GM19025 (cell line): ENCODE measurements around the gene TPPP2.

Experiments
- ATAC-seq: cut with Tn5 transposase; IDR thresholded peaks from one replicate; pipeline ENCODE4 v1.9.1; 2021; ENCODE audit warnings: mild to moderate bottlenecking, low read depth, moderate library complexity; ENCODE audit not compliant: unreplicated experiment

TPPP2 gene

GRCh38 chr14:21016413-21017190, 13.4 kb upstream of the TPPP2 start:
- no peak for ATAC-seq

GRCh38 chr14:21017528-21018245, 12.3 kb upstream of the TPPP2 start:
- no peak for ATAC-seq

- no peak for ATAC-seq
These were observed 11.7 kb upstream of the TPPP2 start for GRCh38 chr14:21018286-21018685.

DNA sequence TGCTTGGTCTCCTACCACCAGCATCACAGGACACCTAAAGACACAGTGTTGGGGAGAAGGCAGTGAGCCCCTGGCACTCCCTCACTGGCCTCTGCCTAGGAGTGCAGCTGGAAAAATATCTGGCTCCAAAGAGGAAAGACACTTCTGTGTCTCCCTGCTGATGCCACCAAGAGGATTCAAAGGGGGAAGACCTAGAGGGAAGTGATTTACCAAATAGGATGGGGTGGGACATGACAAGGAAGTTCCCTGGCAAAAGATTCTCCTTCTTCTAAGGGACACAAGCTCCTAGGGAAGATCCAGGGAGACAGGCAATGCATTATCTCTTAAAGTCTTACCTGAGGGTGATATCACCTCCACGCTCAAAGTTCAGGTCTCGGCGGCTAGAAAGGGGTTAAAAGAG, 11.2 kb upstream of the TPPP2 start:
- ATAC-seq, result no peak

DNA sequence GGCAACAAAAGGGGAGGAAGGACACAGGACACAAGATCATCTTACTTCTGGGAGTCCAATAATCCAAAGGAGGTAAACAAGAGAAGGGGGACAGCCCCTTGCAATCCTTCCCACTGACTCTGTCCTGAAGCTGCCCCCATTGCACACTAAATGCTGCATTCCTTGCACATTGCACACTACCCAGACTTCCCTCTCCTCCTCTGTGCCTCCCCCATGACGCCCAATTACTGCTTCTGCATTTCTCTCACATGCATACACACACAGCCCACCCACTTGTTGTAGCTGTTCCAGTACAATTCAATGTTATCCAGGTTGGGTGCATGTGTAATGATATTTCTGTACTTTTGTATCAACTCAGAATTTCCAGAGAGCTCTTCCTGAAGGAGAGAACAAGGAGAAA, 10.7 kb upstream of the TPPP2 start:
- no peak for ATAC-seq

DNA sequence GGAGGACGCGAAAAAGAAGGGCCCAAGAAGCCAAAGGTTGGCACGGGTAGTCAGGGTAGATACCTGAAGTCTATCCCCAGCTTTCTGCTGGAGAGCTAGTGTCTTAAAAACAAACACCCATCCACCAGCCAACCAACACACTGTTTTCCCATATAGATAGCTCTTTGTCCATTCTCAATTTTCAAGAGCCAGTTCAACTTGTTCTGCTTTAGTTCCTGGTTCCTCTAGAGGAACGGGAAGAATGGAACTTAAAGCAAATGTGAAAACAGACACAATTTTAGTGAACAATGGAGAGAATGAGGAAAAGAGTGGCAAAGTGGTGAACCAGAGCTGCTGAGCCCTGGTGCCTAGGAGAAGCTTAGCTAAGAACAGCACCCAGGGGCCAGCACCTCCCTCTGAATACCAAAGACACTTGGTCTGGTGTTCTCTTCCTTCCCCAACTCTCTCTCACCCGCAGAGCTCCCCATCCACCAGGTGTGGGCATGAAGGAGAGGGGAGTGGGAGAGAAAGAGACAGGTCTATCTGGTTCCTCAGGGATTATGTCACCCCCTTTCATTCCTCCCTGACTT, 9.0 kb upstream of the TPPP2 start:
- no peak for ATAC-seq

DNA sequence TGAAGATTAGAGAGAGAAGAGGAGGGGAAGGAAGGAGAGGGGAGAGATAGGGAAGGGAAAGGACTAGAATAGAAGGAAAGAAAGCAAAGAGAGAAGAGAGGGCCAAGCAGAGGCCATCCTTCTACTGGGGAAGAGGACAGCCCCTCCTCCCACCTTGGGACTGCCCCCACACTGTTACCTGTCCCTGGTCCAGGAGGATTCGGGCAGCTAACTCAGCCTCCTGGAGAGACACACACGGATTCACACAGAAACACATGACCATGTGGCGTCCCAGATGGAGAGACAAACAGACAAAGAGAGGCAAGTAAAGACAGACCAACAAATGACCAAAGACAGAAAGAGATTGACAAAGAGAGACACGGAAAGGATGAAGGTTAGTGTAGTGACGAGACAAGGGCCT, 7.3 kb upstream of the TPPP2 start:
- no peak for ATAC-seq

DNA sequence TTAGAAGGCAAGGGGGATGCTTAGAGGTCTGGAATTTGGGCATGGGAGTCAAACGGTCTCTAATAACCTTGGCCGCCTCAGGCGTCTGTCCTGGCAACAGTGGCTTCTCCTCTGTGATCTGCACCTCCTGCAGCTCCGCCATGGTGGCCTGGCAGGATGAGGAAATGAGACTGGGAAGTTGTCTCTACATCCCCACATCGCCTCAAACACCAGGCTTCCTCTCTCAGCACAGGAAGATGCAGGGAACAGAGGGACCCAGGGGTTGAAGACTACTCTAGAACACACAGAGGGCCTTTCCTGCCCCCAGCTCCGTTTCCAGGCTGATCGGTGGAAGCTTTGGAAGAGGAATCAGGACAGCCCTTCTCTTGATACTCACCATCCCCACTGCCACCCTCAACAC, 6.8 kb upstream of the TPPP2 start:
- no peak for ATAC-seq

DNA sequence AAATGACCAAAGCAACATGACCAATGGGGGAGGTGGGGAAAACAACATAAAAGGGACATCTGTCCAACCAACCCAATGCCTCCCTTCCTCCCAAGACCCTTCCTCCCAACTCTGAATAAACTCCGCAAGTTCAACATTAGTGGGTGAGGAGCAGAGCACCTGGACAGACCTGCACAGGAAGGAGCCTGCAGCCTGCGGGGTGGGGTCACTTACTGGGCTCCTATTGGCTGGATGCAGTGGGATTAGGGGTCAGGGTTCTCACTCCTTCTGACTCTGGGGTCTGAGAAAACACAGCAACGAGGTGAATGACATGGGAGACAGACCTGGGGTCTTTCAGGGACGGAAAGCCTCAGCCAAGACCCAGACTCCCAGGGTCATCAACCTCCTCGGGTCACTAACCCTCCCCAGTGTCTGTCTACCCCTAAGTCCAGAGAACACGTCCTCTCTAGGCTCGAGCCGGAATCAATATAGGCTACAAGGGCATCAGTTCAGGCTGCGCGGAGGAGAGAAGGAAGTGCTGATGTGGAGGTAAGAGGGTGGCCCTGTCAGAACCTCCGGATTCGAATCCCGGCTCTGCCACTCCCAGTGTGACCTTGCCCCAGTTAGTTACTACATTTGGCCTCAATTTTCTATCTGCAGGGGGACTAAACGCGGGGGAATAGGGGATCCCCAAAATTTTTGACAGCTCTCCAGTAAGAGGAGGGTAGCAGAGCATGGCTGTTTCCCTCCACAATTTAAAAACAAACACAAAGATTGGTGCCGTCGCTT, 6.0 kb upstream of the TPPP2 start:
- no peak for ATAC-seq

- no peak for ATAC-seq
These were observed 5.2 kb upstream of the TPPP2 start, which contains the start of gene NDRG2 for GRCh38 chr14:21024585-21025370. TSS of gene NDRG2 (minus strand) at chr14:21025061. CDS start at chr14:21023315, 1,746 bp downstream.

DNA sequence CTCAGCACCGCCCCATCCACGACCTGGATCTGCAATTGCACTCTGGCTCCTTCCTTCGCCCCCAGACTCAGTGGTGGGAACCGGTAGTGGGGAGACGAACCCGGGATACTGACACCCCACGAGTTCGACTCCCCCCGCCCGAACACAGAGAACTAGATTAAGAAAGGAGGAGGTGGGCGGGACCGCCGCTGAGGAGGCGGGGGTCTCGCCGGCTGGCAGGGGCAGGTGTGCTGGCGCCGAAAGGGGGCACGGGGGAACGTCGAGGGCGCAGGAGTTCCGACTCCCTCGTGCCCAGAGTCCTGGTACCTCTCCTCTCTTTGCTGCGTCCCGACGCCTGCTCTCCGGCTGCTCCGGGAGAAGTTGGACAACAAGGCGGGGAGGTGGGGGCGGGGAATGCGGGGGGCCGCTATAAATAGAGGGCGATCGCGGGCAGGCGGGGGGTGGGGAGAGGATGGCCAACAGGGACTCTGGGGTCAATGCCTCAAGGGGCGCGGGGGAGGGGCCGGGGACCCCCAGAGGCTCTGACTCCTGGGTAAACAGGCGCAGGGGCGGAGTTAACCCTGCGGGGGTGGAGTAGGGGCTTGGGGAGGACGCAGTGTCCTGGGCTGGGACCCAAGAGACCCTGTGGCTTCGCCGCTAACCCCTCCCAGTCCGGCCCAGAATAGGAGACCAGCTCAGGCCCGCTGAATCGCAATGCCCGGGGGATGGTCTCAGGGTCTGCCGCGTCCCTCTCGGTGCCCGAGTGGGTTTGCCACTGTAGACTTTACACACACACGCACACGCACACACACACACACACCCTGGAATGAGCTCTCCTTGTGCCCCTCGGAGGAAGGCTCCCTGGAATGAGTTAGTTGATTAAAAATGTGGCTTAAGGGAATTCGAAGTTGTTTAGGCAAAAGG, 4.4 kb upstream of the TPPP2 start:
- no peak for ATAC-seq

DNA sequence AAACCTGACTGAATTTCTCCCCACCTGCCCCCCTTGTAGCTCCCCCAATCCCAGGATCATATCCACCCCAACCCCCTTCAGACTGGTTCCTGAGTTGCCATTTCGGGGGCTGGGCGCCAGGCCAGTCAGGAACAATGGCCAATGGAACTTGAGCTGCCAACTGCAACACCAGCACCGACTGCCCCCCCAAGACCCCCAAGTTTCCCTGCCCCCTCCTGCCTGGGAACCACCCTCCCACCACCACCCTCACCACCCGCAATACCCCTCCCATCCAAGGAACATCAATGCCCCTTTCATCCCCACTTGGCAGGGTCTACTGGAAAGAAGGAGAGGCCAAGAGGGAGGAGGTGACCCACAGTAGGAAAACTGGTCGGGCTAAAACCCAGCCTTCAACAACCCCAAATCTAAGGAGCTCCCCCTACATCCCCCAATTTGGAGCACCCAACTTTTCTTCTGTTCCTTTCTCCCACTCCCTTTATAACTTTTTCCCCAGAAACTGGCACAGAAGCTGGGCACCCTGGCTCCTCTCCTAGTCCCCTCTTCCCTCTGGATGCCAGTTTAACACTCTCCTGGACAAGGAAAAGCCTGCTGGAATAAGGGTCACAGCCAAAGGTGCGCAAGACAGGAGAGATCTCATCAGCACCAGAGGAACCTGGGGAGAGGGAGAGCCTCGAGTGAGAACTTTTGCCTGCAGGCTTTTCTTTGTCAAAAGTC, 3.6 kb upstream of the TPPP2 start:
- ATAC-seq, result no peak

DNA sequence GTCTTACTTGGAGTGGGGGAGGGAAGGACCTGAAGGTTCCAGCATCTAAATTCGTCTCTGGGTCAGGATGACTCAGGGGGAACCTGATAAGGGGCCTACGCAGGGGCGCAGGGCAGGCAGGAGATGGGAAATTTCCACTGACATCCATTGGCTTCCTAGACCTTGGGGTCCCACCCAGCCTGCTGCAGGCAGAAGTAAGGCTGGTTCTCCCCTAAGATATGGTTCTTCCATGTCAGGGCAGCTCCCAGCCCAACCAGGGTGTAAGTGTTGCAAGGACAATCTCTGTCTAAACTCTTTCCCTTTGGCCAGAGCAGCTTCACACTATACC, 3.1 kb upstream of the TPPP2 start:
- no peak for ATAC-seq

GRCh38 chr14:21030531-21030930, 514 bp downstream of the TPPP2 start:
- ATAC-seq, result no peak

GRCh38 chr14:21032326-21033132, 2.5 kb downstream of the TPPP2 start:
- no peak for ATAC-seq

DNA sequence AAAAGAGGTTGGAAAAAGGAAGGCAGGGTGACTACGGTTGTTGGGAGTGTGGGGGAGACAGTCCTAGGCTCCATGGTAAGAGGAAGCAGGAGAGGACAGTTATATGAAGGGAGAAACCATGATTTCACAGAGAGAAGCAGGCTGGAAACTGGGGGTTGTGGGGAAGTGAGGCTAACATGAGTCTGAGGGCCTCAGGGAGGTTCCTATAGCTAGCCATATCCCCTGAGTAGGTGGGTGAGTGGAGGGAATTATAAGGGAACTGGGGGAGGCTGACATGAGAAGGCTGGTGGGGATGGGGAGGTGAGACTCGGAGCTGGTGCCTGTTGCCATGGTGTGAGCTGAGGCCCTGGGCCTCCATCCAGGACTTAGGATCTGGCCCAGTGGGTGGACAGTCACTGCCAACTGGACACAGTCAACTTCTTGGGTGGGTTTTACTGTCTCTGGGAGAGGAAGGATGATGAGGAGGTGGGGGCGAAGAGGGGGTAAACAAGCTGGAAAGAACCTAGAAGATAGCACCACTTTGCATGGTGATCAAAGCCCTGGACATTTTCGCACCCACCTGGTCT, 3.2 kb downstream of the TPPP2 start:
- no peak for ATAC-seq

DNA sequence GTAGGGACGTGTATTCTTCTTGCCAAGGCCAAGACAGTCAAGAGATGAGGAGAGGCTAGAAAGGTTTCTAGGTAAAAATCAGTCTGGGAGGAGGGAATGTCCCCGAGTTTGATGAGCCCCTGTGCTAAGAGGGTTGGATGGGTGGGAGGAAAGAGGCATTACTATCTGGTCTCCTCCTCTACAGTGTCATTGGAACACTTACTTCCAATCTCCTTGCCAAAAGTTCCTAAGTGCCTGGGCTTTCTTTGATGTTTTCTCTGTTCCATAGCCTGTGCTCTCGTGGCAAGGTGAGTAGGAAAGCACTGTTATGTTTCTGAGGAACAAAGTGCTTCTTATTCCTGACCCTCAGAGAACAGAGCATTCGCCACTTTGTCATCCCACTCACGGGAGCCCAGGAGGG, 4.7 kb downstream of the TPPP2 start, which contains the start of gene RNASE13:
Gene RNASE13 (minus strand): TSS at position 101 of the 400 bp plus-strand sequence. CDS start 519 bp downstream, outside the sequence.
- ATAC-seq, result no peak
